Uterus (tissue), 2 donors: ENCODE measurements around the gene DTX2.
"Not testable (repeated sequence)": the region's sequence is repeated elsewhere in the genome, so short reads cannot be mapped to it uniquely, and the experiment has no call there.

Source experiments
- CTCF ChIP-seq, 4 experiments: fragments of 200-600 bp in 2 of 4; fragments of 450-650 bp in 2 of 4; sonication (generic) in 2 of 4; IDR thresholded peaks; one replicate each; pipeline ENCODE4 v1.5.1; 2016 to 2019; ENCODE audit warnings: antibody characterized with exemption in 4 of 4, mild to moderate bottlenecking in 2 of 4, moderate library complexity in 1 of 4
- POLR2A ChIP-seq, 2 donors: fragments of 450-650 bp; IDR thresholded peaks; one replicate each; pipeline ENCODE4 v1.6.1; 2016; ENCODE audit warnings: antibody characterized with exemption in 2 of 2, mild to moderate bottlenecking in 1 of 2, moderate library complexity in 1 of 2

- not testable (repeated sequence) for TF ChIP-seq CTCF, POLR2A (IDR thresholded peaks at IDR 0.05)
Observed at GRCh38 chr7:76471556-76472221, 10.2 kb downstream of the DTX2 start.
